ENCODE measurements around the gene BANK1. TPM values are rescaled to one million over a fixed set of nuclear protein-coding genes. Genes with fewer than 3 reads are reported as not detected.

BANK1 gene
- polyA plus RNA-seq, 1 donor from 2014 or later = not detected

DNA sequence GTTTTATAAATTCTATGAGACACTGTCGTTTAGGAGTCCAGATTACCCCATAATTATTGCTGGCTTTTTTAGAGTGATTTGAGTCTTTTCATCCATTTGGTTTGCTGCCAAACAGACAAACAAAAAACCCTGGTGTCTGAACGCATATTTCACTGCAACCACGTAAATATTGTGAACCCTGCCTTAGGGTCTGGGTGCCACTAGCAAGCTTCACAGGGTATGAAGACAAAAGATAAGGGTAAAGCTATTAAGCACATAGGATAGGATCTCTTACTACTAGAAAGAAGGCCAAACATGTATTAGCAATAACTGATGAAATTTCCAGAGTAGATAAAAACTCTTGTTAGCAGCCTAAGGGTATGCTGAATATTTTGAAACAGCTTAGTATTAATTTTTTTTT lies 143.3 kb downstream of the BANK1 start:
- H3K9me3 ChIP-seq (ENCODE audit: low read length) = no peaks in the 10 kb centered on the region
- no peak overlapping the region for H3K4me2 ChIP-seq (ENCODE audit: low read length)
- no peaks in the 10 kb centered on the region for H4K20me1 ChIP-seq (ENCODE audit: insufficient read depth)
- no peaks in the 10 kb centered on the region for H3K79me2 ChIP-seq (replicated peaks; ENCODE audit: insufficient read depth, low read length)
- H3K4me3 ChIP-seq (ENCODE audit: low read length) = no peak overlapping the region
- H3K9me2 ChIP-seq (ENCODE audit: insufficient read depth, low read length) = no peaks in the 10 kb centered on the region
- no peaks in the 10 kb centered on the region for H3F3A ChIP-seq (ENCODE audit: insufficient read depth, low read length, poor library complexity, severe bottlenecking)
- no peak overlapping the region for H3K27ac ChIP-seq (ENCODE audit: low read length)
- no peaks in the 10 kb centered on the region for H3K36me3 ChIP-seq (ENCODE audit: insufficient read depth, low read length)
- H2AFZ ChIP-seq (ENCODE audit: low read depth, low read length) = no peak overlapping the region
- H3K27me3 ChIP-seq (ENCODE audit: insufficient read depth, low read depth, low read length) = no peaks in the 10 kb centered on the region
- TF ChIP-seq TAF1 (IDR thresholded peaks at IDR 0.05; ENCODE audit: low read depth) (no peak), MXI1 (conservative IDR thresholded peaks at IDR 0.05; ENCODE audit: poor library complexity, severe bottlenecking) (no peak), REST (IDR thresholded peaks at IDR 0.05; ENCODE audit: borderline replicate concordance) (no peak), EZH2 (IDR thresholded peaks at IDR 0.05; ENCODE audit: borderline replicate concordance, insufficient read depth, low read length, poor library complexity, severe bottlenecking) (no peak), CTCF (IDR thresholded peaks at IDR 0.05; ENCODE audit: poor library complexity, severe bottlenecking) (no peak), SMC3 (conservative IDR thresholded peaks at IDR 0.05; ENCODE audit: poor library complexity) (no peak), POLR2AphosphoS5 (IDR thresholded peaks at IDR 0.05) (no peak), RAD21 (conservative IDR thresholded peaks at IDR 0.05) (no peak), EP300 (conservative IDR thresholded peaks at IDR 0.05; ENCODE audit: poor library complexity, severe bottlenecking) (no peak)
- no peak overlapping the region for H3K9ac ChIP-seq (ENCODE audit: low read length)

DNA sequence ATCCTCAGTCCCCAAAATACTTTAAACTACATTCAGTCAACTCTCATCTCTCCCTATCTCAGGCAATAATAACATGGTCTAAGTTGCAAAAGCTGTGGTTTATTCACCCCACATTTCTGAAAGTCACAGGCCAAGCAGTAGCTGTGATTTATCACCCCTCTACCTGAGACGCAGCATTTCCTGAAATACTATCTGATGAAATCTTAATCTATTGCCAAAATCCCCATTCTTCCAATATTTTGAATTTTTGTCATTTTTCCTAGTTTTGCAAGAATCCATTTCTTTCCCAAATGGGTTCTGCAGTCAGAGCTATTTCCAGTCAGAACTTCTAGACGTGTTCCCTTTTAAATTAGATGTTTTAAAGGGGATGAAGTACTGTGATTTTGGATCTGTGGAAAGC lies 148.3 kb downstream of the BANK1 start:
- H3K36me3 ChIP-seq (ENCODE audit: insufficient read depth, low read length) = no peaks in the 10 kb centered on the region
- no peak overlapping the region for H2AFZ ChIP-seq (ENCODE audit: low read depth, low read length)
- no peak for TF ChIP-seq TAF1 (IDR thresholded peaks at IDR 0.05; ENCODE audit: low read depth)
- TF ChIP-seq SMC3 (conservative IDR thresholded peaks at IDR 0.05; ENCODE audit: poor library complexity) = no peak
- no peak for TF ChIP-seq MXI1 (conservative IDR thresholded peaks at IDR 0.05; ENCODE audit: poor library complexity, severe bottlenecking)
- no peak for TF ChIP-seq CTCF (IDR thresholded peaks at IDR 0.05; ENCODE audit: poor library complexity, severe bottlenecking)
- no peak for TF ChIP-seq RAD21 (conservative IDR thresholded peaks at IDR 0.05)
- TF ChIP-seq POLR2AphosphoS5 (IDR thresholded peaks at IDR 0.05) = no peak
- TF ChIP-seq EP300 (conservative IDR thresholded peaks at IDR 0.05; ENCODE audit: poor library complexity, severe bottlenecking) = no peak
- TF ChIP-seq REST (IDR thresholded peaks at IDR 0.05; ENCODE audit: borderline replicate concordance) = no peak
- TF ChIP-seq EZH2 (IDR thresholded peaks at IDR 0.05; ENCODE audit: borderline replicate concordance, insufficient read depth, low read length, poor library complexity, severe bottlenecking) = no peak
- H3K27me3 ChIP-seq (ENCODE audit: insufficient read depth, low read depth, low read length) = no peaks in the 10 kb centered on the region
- H3K4me2 ChIP-seq (ENCODE audit: low read length) = no peak overlapping the region
- no peaks in the 10 kb centered on the region for H3F3A ChIP-seq (ENCODE audit: insufficient read depth, low read length, poor library complexity, severe bottlenecking)
- H3K9ac ChIP-seq (ENCODE audit: low read length) = no peak overlapping the region
- no peaks in the 10 kb centered on the region for H4K20me1 ChIP-seq (ENCODE audit: insufficient read depth)
- H3K4me3 ChIP-seq (ENCODE audit: low read length) = no peak overlapping the region
- H3K27ac ChIP-seq (ENCODE audit: low read length) = no peak overlapping the region
- no peaks in the 10 kb centered on the region for H3K9me2 ChIP-seq (ENCODE audit: insufficient read depth, low read length)
- H3K79me2 ChIP-seq (replicated peaks; ENCODE audit: insufficient read depth, low read length) = no peaks in the 10 kb centered on the region
- no peaks in the 10 kb centered on the region for H3K9me3 ChIP-seq (ENCODE audit: low read length)
